Astrocyte of the spinal cord (primary cell): ENCODE results near the gene TRPV4.
A peak's percentile ranks its signal among the peaks of the same experiment; 100 is the strongest.

ENCODE experiments used
- DNase-seq: peaks from one replicate; pipeline ENCODE4 v3.0.0; 2011; ENCODE audit warnings: low read depth, low spot score
- H3K4me3 ChIP-seq: 2 replicates; pipeline ENCODE4 v1.5.1; 2011; ENCODE audit warnings: low read depth, mild to moderate bottlenecking, low read length, moderate library complexity
- CTCF ChIP-seq: IDR thresholded peaks from 2 replicates; pipeline ENCODE4 v1.5.1; 2012; ENCODE audit warnings: low read depth, mild to moderate bottlenecking, low read length, inconsistent platforms
- in situ Hi-C: cut with HindIII; loops from 2 replicates; pipeline ENCODE4 v1.10.0; 2017; ENCODE audit warnings: low sequenced_read_pairs

TRPV4 gene

GRCh38 chr12:109741970-109742703 is 91.1 kb downstream of the TRPV4 start:
- H3K4me3 ChIP-seq, result no peak overlapping the region
- in situ Hi-C loops, result no loop called here
- DNase-seq, result no peak
- TF ChIP-seq CTCF, result no peak

GRCh38 chr12:109741286-109741969 is 91.8 kb downstream of the TRPV4 start:
- no peak for DNase-seq
- H3K4me3 ChIP-seq, result no peak overlapping the region
- no peak for TF ChIP-seq CTCF
- in situ Hi-C loops, result no loop called here

- no peak overlapping the region for H3K4me3 ChIP-seq
- in situ Hi-C loops, result no loop called here
- DNase-seq, result no peak
- TF ChIP-seq CTCF, result no peak
Measured at GRCh38 chr12:109740694-109741245, 92.4 kb downstream of the TRPV4 start.

- in situ Hi-C loops, result no loop called here
- no peak for DNase-seq
- H3K4me3 ChIP-seq, result no peak overlapping the region
- TF ChIP-seq CTCF, result peak; percentile 19
Measured at GRCh38 chr12:109739747-109740693, 93.2 kb downstream of the TRPV4 start.

- in situ Hi-C loops, result no loop called here
- H3K4me3 ChIP-seq, result no peak overlapping the region
- DNase-seq, result no peak
- no peak for TF ChIP-seq CTCF
Measured at GRCh38 chr12:109738878-109739665, 94.1 kb downstream of the TRPV4 start.

- no peak for DNase-seq
- in situ Hi-C loops, result no loop called here
- TF ChIP-seq CTCF, result no peak
- H3K4me3 ChIP-seq, result no peak overlapping the region
Measured at GRCh38 chr12:109738209-109738608, 95.0 kb downstream of the TRPV4 start.
